GM19395 (cell line): ENCODE data around the gene GTPBP6.
A peak's percentile ranks its signal among the peaks of the same experiment; 100 is the strongest.
"Not testable (repeated sequence)": the region's sequence is repeated elsewhere in the genome, so short reads cannot be mapped to it uniquely, and the experiment has no call there.

ENCODE experiments used
- ATAC-seq: cut with Tn5 transposase; IDR thresholded peaks from one replicate; pipeline ENCODE4 v1.9.1; 2021; ENCODE audit warnings: mild to moderate bottlenecking, moderate library complexity; ENCODE audit not compliant: unreplicated experiment

Gene GTPBP6

DNA sequence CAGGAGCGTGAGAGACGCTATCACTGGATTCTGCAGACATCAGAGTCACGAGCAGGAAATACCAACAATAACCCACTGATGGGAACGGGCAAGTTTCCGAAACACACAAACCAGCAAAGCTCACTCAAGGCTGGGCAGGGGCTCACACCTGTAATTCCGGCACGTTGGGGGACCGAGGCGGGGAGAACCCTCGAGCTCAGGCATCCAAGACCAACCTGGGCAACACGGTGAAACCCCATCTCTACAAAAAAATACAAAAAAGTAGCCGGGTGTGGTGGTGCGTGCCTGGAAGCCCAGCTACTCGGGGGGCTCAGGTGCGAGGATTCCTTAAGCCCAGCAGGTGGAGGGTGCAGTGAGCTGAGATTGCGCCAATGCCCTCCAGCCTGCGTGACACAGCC lies 17.2 kb upstream of the GTPBP6 start:
- ATAC-seq: no peak

DNA sequence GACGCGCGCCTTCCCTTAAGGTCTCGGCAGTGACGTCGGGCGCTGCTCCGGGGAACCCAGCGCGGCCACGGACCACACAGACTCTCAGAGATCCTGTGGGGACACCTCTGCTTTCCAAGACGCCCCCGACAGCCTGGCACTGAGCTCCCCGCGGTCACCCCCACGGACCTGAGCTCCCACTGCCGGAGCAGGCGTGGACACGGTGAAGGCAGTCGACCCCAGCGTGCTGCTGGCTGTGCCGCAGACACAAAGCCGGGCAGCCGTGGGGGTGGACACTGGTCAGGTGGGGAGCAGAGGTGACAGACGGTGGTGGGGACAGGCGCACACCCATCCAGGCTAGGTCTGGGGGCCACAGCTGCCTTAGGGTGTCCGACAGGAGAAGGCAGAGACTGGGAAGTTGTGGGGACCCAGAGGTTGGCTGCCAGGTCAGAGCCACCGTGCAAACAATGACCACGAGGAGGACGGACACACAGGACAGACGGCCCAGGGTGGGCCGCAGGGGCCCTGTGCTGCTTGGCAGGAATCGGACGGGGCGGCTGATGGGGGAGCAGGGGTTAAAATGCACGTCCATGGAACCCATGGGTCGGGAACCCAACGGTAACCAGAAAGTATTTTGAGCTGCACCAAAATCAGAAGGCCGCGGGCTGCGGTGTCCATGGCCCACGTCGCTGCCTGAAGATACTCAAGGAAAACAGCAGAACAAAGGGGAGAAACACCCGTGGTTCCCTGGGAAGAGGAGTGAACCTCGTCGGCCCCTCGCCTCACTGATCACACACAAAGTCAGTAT lies 16.6 kb upstream of the GTPBP6 start:
- no peak for ATAC-seq

DNA sequence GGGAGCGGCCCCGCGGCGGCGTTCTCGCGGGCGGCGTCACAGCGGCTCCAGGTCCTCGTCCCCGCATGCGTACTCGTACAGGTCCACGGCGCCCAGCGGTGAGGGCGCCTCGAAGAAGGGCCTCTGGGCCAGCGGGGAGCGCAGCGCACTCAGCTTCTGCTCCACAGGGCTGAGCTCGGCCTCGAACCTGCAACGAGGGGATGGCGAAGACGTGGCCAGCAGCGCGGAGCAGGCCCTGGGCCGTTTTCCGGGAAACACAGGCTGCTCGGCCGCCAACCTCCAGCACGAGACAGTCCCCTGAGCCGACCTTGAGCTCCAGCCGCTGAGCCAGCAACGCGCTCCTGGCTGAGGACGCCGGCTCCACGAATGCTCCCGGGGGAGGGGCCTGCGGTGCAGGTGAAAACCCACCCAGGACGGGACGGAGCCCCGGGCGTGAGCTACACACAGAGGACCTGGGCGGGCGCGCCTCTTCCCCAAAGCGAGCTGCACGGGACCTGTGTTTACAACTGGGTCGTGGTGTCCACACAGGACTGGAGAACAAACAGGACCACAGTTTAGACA lies 15.8 kb upstream of the GTPBP6 start:
- no peak for ATAC-seq

DNA sequence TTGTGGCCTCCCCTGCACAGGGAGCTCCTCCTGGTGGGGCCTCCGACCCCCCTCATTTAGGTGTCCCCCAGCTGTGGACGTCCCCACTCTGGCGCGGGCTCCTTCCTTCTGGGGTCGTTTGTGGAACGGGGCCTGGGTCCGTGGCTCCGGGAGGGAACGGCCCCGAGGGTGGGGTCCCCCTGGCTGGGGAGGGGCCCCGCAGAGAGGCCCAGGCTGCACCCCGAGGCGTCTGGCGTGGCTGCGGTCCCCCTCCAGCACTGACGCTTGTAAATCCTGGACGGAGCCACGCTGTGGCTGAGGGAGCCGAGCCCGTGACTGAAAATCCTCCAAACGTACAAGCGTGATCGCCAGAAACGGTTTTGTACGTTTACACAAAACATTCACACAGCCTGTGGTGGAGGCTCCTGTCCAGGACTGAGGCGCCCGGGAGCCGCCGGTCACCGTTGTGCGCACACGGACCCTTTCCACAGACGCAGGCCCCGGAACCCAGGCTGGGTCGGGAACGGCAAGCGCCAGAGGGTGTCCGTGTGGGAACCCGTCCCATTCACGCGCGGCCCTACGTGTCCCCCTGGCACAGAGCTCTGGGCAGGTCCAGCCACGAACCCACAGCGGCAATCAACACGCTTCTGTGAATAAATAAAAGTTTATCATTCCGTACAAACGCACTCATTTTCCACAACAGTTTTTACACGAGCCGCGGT lies 15.2 kb upstream of the GTPBP6 start:
- no peak for ATAC-seq

DNA sequence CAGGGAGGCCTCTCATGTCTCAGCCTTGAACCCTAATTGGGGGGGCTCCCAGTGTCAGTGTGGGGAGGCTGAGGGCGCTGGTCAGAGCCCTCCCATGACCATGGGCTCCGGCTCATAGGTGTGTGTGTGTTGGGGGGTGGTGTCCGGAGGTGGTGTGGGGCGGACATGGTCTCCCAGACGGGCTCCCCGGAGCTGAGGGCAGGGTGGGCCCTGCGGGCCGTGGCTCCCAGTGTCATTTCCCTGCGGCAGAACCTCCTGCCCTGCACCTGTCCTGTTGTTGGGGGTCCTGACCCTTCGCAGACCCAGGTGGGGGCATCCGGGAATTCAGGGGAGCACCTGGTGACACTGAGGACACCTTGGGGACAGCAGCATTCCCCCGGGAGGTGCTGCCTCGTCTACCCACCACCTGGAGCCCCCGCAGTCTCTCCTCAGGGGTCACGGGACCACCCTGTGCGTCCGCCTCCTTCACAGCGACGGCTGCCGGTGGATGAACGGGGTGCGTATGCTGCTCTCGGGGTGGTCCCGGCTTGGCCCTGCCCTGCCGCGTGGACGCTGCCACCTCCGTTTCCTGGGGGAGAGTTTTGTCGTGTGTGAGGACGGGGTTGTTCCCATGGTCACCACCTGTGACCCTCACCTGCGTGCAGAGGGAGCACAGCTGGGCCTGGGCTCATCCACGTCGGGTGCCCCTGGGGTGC lies 14.5 kb upstream of the GTPBP6 start:
- ATAC-seq: no peak

DNA sequence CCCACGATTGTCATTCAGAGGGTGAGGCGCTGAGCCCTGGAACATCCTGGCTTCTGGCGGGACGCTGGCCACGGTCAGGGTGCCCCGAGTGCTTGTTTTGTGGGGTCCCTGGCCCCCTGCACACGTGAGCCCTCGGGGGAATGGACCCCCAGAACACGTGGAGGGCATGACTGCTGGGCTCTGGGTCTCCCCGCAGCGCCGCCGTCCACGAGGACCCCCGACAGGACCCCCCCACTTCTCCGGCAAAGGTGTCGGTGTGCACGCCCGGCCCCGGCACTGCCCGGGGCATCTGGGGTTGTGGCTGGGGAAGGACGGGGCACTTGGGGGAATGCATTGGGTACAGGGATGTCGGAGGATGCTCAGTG lies 13.9 kb upstream of the GTPBP6 start:
- ATAC-seq: no peak

DNA sequence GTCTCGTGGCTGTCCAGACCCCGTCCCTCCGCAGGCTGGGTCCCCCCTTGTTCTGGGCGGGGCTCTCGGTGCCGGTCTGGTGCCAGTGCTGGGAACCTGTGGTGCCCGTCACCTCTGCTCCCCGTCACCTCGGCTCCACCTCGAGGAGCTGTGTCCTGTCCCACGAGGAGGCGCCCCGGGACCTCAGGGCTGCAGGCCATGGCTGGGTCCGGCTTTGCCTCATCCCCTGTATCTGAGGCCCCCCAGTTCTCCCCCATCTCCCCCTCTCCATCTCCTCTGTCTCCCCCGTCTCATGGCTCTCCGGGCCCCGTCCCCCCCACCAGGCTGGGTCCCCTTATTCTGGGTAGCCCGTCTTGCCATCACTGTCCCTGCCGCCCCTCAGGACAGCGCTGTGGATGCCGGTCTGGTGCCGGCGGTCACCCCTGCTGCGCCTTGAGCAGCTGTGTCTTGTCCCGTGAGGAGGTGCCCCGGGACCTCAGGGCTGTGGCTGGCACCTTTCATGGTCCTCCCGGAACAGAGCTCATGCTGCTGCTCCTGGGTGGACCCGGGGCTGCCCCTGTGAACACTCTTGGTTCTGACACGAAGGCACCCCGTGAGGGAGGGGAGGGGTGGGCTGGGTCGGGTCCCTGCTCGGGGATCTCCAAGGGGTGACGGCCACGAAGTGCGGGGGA lies 13.4 kb upstream of the GTPBP6 start:
- ATAC-seq: no peak

DNA sequence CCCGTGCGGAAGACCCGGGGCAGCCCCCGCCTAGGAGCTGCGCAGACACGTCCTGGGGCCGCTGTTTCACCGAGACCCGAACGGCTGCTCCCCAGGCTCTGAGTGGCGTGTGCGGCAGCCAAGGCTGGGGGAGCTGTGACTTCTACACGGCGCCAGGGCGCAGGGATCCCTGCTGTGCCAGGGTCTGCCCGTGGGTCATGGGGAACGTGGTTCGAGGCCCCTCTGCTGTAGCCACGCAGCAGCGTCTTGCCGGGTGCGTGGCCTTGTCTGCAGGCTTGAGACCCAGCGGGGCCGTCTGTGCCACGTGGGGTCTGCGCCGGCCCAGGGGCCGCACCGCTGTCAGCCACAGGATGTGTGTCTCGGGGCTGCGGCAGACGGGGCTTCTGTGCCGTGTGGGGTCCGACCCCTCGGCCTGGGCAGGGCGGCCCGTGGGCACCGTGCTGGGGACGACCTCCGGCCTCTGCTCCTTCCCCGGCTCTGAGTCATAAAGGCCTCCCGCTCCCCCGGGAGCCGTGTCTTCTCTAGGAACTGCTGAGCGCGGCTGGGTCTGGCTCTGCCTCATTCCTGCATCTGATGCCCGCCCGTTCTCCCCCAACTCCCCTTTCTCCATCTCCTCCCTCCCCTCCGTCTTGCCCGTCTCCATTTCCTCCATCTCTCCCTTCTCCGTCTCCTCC lies 12.7 kb upstream of the GTPBP6 start:
- ATAC-seq: no peak

DNA sequence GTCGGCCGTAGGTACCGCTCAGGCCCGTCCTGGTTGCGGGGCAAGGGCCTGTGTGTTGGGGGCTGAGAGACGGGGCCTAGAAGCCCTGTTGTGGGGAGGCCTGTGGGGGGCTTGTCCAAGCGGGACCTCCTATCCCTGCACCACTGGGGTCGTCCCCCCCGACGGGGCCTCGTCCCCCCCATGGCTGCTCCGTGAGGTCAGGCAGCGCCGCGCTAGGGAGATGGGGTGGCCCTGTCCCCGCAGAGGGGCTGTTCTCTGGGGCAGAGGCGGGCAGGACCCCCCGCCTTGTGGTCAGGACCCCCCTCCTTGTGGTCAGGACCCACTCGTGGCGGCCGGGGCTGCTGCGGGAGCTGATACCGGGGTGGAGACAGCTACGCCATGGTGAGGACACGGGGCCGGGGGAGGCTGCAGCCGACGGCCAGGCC lies 12.1 kb upstream of the GTPBP6 start:
- ATAC-seq: no peak

DNA sequence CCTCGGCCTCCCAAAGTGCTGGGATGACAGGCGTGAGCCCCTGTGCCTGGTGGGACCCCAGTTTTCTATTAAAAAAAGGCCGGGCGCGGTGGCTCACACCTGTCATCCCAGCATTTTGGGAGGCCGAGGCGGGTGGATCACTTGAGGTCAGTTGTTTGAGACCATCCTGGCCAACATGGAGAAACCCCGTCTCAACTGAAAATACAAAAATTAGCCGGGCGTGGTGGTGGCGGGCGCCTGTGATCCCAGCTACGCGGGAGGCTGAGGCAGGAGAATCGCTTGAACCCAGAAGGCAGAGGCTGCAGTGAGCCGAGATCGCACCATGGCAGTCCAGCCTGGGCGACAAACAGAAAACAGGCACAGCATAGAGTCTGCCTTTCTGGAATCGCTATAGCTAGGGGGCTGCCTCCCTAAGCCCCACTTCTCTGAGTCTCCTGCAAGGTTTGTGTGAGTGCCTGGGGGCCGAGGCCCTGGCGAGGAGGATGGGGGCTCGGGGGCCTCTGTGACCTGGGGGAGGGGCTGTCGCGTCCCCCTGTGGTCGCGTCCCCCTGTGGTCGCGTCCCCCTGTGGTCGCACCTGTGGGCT lies 11.6 kb upstream of the GTPBP6 start:
- not testable (repeated sequence) for ATAC-seq

DNA sequence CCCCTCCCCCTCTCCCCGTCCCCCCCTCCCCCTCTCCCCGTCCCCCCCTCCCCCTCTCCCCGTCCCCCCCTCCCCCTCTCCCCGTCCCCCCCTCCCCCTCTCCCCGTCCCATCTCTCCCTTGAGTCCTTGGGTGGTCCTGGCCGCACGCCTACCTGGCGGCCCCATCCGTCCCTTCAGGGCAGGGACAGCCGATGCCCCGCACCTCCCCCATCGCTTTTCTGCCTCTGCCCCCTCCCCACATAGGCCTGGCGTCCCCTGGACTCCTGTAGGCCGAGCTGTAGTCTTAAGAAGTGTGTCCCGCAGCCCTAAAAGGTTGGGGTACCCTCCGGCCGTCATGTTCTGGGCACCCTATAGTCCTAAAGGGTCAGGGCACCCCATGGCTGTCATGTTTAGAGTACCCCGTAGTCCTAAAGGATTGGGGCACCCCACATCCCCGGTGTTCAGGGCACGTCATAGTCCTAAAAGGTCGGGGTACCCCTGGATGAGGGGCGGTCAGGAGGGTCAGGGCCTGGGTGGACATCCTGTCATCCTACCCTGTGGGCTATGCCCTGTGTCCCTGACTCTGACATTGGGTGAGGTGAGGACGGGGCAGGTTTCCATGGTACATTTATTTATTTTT lies 10.8 kb upstream of the GTPBP6 start:
- no peak for ATAC-seq

DNA sequence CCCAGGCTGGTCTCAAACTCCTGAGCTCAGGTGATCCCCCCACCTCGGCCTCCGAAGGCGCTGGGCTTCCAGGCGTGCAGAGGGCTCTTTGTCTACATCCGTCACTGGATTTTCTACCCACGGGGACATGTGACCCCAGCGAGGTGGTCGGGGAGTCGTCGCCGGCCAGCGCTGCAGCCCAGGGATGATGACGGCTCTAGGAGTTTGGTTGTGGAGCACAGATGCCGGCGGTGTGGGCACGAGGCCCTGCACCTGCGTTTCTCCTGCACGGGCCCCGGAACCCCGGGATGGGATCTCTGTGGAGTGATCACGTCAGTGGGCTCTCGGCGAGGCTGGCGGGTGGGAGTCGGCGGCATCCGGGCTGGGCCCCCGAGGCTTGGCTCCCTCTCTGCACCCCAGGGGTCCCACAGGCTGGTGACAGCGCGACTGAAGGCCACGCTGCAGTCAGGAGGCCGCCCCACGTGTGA lies 9.1 kb upstream of the GTPBP6 start:
- no peak for ATAC-seq

DNA sequence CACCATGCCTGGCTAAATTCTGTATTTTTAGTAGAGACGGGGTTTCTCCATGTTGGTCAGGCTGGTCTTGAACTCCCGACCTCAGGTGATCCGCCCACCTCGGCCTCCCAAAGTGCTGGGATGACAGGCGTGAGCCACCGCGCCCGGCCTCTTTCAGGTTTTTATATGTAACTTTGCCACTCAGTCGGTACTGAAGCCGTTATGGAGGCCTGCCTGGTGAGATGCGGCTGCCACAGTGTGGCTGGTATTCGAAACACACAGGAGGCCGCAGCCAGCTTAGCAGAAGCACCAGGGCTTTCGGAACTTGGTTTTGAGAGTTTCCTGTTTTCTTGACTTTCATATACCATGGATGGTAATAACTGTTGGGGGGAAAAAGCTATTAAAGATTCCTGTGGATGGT lies 6.1 kb upstream of the GTPBP6 start:
- ATAC-seq: not testable (repeated sequence)

DNA sequence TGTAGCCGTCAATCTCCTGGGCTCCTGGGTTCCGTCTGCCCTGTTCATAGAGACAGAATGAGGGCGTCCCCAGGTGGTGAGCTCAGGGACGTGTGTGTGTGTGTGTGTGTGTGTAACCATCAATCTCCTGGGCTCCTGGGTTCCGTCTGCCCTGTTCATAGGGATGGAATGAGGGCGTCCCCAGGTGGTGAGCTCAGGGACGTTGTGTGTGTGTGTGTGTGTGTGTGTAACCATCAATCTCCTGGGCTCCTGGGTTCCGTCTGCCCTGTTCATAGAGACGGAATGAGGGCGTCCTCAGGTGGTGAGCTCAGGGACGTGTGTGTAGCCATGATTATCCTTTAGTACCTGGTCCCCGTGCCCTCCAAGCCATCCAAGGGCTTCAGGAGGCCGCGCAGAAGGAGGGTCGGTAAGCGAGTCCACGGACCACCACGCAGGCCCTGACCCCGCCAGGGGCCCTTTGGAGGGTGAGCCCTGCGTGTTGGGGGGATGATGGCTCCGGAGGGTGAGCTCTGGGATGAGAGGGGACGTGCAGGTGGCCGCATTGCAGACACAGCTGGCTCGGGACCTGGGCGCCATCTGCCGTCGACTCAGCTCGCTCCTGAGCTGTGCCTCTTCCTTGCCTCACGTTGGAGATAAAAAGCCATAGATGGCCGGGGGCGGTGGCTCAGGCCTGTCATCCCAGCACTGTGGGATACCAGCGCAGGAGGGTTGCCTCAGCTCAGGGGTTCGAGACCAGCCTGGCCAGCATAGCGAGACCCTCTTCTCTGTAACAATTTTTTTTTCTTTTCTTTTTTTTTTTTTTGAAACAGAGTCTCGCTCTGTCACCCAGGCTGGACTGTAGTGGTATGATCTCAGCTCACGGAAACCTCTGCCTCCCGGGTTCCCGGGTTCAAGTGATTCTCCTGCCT lies 5.4 kb upstream of the GTPBP6 start:
- ATAC-seq: no peak

DNA sequence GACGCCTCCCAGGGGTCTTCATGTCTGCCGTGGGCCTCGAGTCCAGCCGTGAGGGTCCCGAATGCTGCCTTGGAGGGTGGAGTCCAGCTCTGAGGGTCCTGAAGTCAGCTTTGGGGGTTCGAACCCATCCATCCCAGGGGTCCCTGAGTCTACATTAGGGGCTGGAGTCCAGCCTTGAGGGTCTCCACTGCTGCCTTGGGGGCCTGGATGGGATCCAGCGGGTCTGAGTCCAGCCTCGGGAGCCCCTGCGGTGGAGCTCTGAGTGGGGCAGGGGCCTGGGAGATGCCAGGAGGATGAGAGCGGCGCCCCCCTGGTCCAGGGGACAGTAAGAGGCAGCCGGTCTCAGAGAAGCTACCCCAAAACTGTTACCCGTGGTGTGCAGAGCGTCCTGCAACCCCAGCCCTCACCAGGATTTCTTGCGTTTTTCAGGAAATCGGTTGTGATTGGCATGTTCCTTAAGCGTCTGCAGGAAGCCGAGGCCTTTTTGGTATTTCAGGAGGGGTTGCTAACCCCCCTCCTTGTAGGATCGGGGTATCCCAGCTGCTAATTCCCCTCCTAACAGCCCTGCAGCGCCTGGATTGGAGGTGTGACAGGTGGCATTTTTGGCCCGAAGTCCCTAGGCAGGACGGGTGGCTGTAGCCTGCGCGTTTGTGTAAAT lies 1.7 kb upstream of the GTPBP6 start:
- no peak for ATAC-seq

DNA sequence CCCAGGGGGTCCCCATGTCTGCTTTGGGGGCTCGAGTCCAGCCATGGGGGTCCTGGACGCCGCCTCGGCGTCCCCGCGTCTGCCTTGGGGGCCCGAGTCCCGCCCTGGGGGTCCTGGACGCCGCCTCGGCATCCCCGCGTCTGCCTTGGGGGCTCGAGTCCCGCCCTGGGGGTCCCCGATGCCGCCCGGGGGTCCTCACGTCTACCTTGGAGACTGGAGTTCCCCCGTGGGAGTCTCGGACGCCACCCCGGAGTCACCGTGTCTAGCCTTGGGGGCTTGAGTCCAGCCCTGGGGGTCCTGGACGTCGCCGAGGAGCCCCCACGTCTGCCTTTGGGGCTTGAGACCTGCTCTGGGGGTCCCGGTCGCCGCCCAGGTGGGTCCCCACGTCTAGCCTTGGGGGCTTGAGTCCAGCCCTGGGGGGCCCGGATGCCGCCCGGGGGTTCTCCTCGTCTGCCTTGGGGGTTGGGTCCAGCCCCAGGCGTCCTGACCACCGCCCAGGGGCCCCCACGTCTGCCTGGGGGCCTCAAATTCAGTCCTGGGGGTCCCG lies 1.1 kb upstream of the GTPBP6 start:
- ATAC-seq: no peak

DNA sequence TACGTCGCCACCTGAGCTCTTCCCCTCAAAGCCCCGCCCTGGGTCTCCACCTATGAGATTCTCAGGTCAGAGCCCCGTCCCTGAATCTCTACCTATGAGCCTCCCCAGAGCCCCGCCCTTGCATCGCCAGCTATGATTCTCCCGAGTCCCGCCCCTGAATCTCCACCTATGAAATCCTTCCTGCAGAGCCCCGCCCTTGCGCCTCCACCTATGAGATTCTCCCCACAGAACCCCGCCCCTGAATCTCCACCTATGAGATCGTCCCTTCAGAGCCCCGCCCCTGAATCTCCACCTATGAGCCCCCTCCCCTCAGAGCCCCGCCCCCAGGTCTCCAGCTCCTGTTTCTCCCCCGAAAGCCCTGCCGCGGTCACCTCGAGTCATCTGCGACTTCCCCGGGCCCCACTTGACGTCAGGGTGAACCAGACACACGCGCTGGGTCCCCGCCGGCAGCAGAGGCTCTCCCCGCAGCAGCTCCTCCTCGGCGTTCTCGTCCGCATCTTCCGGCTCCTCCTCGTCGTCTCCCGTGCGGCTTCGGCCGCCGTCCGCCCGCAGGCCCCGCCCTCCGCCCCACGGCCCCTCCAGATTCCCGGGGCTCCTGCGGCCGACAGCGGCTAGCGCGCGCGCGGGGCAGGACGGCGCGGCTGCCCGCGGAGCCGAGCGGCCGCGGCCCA lies 393 bp downstream of the GTPBP6 start:
- ATAC-seq: peak; percentile 68
